Large intestine (tissue), 3 donors: ENCODE data around the gene TTC21A. TPM values are rescaled to one million over a fixed set of nuclear protein-coding genes. Genes with fewer than 3 reads are reported as not detected.

ENCODE experiments used
- DNase-seq, 2 donors: peaks; one replicate each; pipeline versions ENCODE4 v3.0.0 to v3.0.0-alpha.2; 2013
- H3K27ac ChIP-seq: one replicate; pipeline ENCODE4 v1.5.1; 2013; ENCODE audit warnings: low read length
- H3K27me3 ChIP-seq: 2 replicates; pipeline ENCODE4 v1.6.1; 2013; ENCODE audit warnings: low read length; ENCODE audit not compliant: control insufficient read depth, insufficient read depth
- H3K36me3 ChIP-seq: 2 replicates; pipeline ENCODE4 v1.6.1; 2013; ENCODE audit warnings: low read length; ENCODE audit not compliant: control insufficient read depth, insufficient read depth
- H3K4me1 ChIP-seq: one replicate; pipeline ENCODE4 v1.6.1; 2013; ENCODE audit warnings: low read length; ENCODE audit not compliant: control insufficient read depth, insufficient read depth
- H3K4me3 ChIP-seq: one replicate; pipeline ENCODE4 v1.5.1; 2013; ENCODE audit warnings: low read length
- H3K9me3 ChIP-seq: one replicate; pipeline ENCODE4 v1.6.1; 2013; ENCODE audit warnings: mild to moderate bottlenecking, low read depth, low read length, moderate library complexity; ENCODE audit not compliant: control insufficient read depth
- WGBS: methylation state at CpG from one replicate; pipeline ENCODE4 v1.1.5; 2013; ENCODE audit warnings: low lambda C conversion rate; ENCODE audit not compliant: insufficient coverage; 5-methylcytosine and 5-hydroxymethylcytosine counted together
- polyA plus RNA-seq: library from polyadenylated mRNA; unstranded; fragments of 120-200 nt; gene quantifications from one replicate; pipeline ENCODE4 v1.2.1, GENCODE V29; 2013

The TTC21A gene
- polyA plus RNA-seq, 1 donor, result 5.8 TPM

GRCh38 chr3:39180546-39181346 is 73.3 kb downstream of the TTC21A start:
- no CpG with 5 or more reads among the region's 64 CpGs for WGBS
- peaks cover 32% of the 10 kb centered on the region for H3K4me1 ChIP-seq
- no peaks in the 10 kb centered on the region for H3K36me3 ChIP-seq
- H3K27me3 ChIP-seq, result no peaks in the 10 kb centered on the region
- DNase-seq, result peak; percentile 94 to 97
- H3K4me3 ChIP-seq, result peak overlapping the region; percentile 32
- peak overlapping the region; percentile 43 for H3K27ac ChIP-seq
- no peaks in the 10 kb centered on the region for H3K9me3 ChIP-seq

GRCh38 chr3:39181408-39182335 is 74.2 kb downstream of the TTC21A start:
- no peaks in the 10 kb centered on the region for H3K27me3 ChIP-seq
- H3K9me3 ChIP-seq, result no peaks in the 10 kb centered on the region
- no peaks in the 10 kb centered on the region for H3K36me3 ChIP-seq
- peak overlapping the region; percentile 43 for H3K27ac ChIP-seq
- peaks cover 32% of the 10 kb centered on the region for H3K4me1 ChIP-seq
- DNase-seq, result no peak
- WGBS, result 71% methylated on average over 1 of the region's 7 CpGs
- no peak overlapping the region for H3K4me3 ChIP-seq

- no peak for DNase-seq
- Histone ChIP-seq H3K27me3 (no peaks in the 10 kb centered on the region), H3K36me3 (no peaks in the 10 kb centered on the region), H3K4me1 (peaks cover 23% of the 10 kb centered on the region), H3K4me3 (no peak overlapping the region), H3K9me3 (no peaks in the 10 kb centered on the region), H3K27ac (peak overlapping the region; percentile 15)
- no CpG with 5 or more reads among the region's 12 CpGs for WGBS
These were observed 76.0 kb downstream of the TTC21A start for GRCh38 chr3:39183211-39184080.

- no CpG with 5 or more reads among the region's 12 CpGs for WGBS
- Histone ChIP-seq H3K4me3 (no peak overlapping the region), H3K9me3 (no peaks in the 10 kb centered on the region), H3K27ac (no peak overlapping the region), H3K4me1 (peaks cover 17% of the 10 kb centered on the region), H3K27me3 (no peaks in the 10 kb centered on the region), H3K36me3 (no peaks in the 10 kb centered on the region)
- no peak for DNase-seq
These were observed 76.8 kb downstream of the TTC21A start for GRCh38 chr3:39184081-39184967.

- no peak for DNase-seq
- no CpG with 5 or more reads among the region's 4 CpGs for WGBS
- Histone ChIP-seq H3K27me3 (no peaks in the 10 kb centered on the region), H3K27ac (no peak overlapping the region), H3K4me3 (no peak overlapping the region), H3K9me3 (no peaks in the 10 kb centered on the region), H3K36me3 (no peaks in the 10 kb centered on the region), H3K4me1 (peaks cover 11% of the 10 kb centered on the region)
These were observed 77.4 kb downstream of the TTC21A start for GRCh38 chr3:39184968-39185285.

- WGBS, result no CpG with 5 or more reads among the region's 9 CpGs
- H3K27me3 ChIP-seq, result no peaks in the 10 kb centered on the region
- DNase-seq, result no peak
- no peak overlapping the region for H3K27ac ChIP-seq
- H3K4me3 ChIP-seq, result no peak overlapping the region
- no peaks in the 10 kb centered on the region for H3K9me3 ChIP-seq
- peaks cover 6% of the 10 kb centered on the region for H3K4me1 ChIP-seq
- H3K36me3 ChIP-seq, result no peaks in the 10 kb centered on the region
These were observed 78.0 kb downstream of the TTC21A start for GRCh38 chr3:39185326-39185958.

- WGBS, result no CpG with 5 or more reads among the region's 14 CpGs
- H3K36me3 ChIP-seq, result no peaks in the 10 kb centered on the region
- H3K27ac ChIP-seq, result no peak overlapping the region
- no peak overlapping the region for H3K4me3 ChIP-seq
- H3K4me1 ChIP-seq, result peaks cover 4% of the 10 kb centered on the region
- H3K9me3 ChIP-seq, result no peaks in the 10 kb centered on the region
- DNase-seq, result no peak
- no peaks in the 10 kb centered on the region for H3K27me3 ChIP-seq
These were observed 78.6 kb downstream of the TTC21A start for GRCh38 chr3:39185959-39186691.

- Histone ChIP-seq H3K9me3 (no peaks in the 10 kb centered on the region), H3K4me1 (peaks cover 4% of the 10 kb centered on the region), H3K27ac (no peak overlapping the region), H3K4me3 (no peak overlapping the region), H3K36me3 (no peaks in the 10 kb centered on the region), H3K27me3 (no peaks in the 10 kb centered on the region)
- DNase-seq, result no peak
- no CpG with 5 or more reads among the region's 11 CpGs for whole genome bisulfite sequencing
These were observed 79.2 kb downstream of the TTC21A start for GRCh38 chr3:39186692-39187151.
